B cell (primary cell): ENCODE results near the gene MAD1L1. TPM values are rescaled to one million over a fixed set of nuclear protein-coding genes. Genes with fewer than 3 reads are reported as not detected.
"Not testable (repeated sequence)": the region's sequence is repeated elsewhere in the genome, so short reads cannot be mapped to it uniquely, and the experiment has no call there.

Source experiments
- ATAC-seq: fragments of 200-7000 bp; cut with Tn5 transposase; one replicate; pipeline ENCODE4 v1.10.0; 2021; ENCODE audit warnings: low read depth, mild to moderate bottlenecking, moderate number of reproducible peaks, moderate library complexity
- CTCF ChIA-PET: fragments of 350-600 bp; sonication (Branson Sonifier 250); formaldehyde crosslinking; loops from one replicate; lab custom pipeline; 2021; ENCODE audit warnings: antibody characterized with exemption, inconsistent platforms; lab: Charles Lee
- POLR2A ChIA-PET: fragments of 350-600 bp; sonication (Branson Sonifier 250); formaldehyde crosslinking; loops from one replicate; lab custom pipeline; 2021; ENCODE audit warnings: antibody characterized with exemption; lab: Charles Lee
- DNase-seq: peaks from one replicate; pipeline ENCODE4 v3.0.0; 2013
- H2AFZ ChIP-seq: 2 replicates; pipeline ENCODE4 v1.6.1; 2012; ENCODE audit warnings: mild to moderate bottlenecking, low read depth, low read length; ENCODE audit not compliant: insufficient read depth, poor library complexity, severe bottlenecking
- H3K27ac ChIP-seq, 2 donors: 1 replicate in 1 of 2; 2 replicates in 1 of 2; pipeline ENCODE4 v1.5.1; 2012 to 2013; ENCODE audit warnings: low read length in 2 of 2, mild to moderate bottlenecking in 2 of 2, moderate library complexity in 1 of 2
- H3K27me3 ChIP-seq, 4 experiments: fragments of 200-600 bp in 1 of 4; sonication (generic) in 1 of 4; replicated peaks in 1 of 4; 1 replicate in 2 of 4; 2 replicates in 2 of 4; pipeline versions ENCODE4 v1.6.1 to v1.7.0; 2013 to 2016; ENCODE audit warnings: low read length in 3 of 4, mild to moderate bottlenecking in 2 of 4, mixed read lengths in 1 of 4, moderate library complexity in 1 of 4; ENCODE audit not compliant: insufficient read depth in 4 of 4, control insufficient read depth in 3 of 4; ENCODE audit errors: control extremely low read depth in 1 of 4
- H3K36me3 ChIP-seq, 2 experiments: replicated peaks in 1 of 2; 1 replicate in 1 of 2; 2 replicates in 1 of 2; pipeline versions ENCODE4 v1.6.1 to v1.7.1; 2013; ENCODE audit warnings: low read length in 1 of 2; ENCODE audit not compliant: insufficient read depth in 2 of 2, control insufficient read depth in 1 of 2; ENCODE audit errors: control extremely low read depth in 1 of 2, extremely low read depth in 1 of 2
- H3K4me1 ChIP-seq, 2 donors: fragments of 200-600 bp in 1 of 2; sonication (generic) in 1 of 2; 1 replicate in 1 of 2; 2 replicates in 1 of 2; pipeline versions ENCODE4 v1.5.1 to v1.6.1; 2013 to 2017; ENCODE audit warnings: low read length in 2 of 2; ENCODE audit not compliant: control insufficient read depth in 2 of 2, insufficient read depth in 2 of 2
- H3K4me2 ChIP-seq: replicated peaks from 2 replicates; pipeline ENCODE3; 2012; ENCODE audit warnings: mild to moderate bottlenecking, low read depth, low read length; ENCODE audit not compliant: poor library complexity, severe bottlenecking
- H3K4me3 ChIP-seq, 5 experiments: fragments of 200-600 bp in 1 of 5; sonication (generic) in 1 of 5; 1 replicate in 3 of 5; 2 replicates in 2 of 5; pipeline versions ENCODE4 v1.5.1 to v1.7.0; 2011 to 2016; ENCODE audit warnings: low read length in 4 of 5, mild to moderate bottlenecking in 4 of 5, low read depth in 2 of 5, control low read depth in 1 of 5, moderate library complexity in 1 of 5; ENCODE audit not compliant: insufficient read depth in 1 of 5; ENCODE audit errors: control extremely low read depth in 1 of 5, extremely low read depth in 1 of 5
- H3K79me2 ChIP-seq: fragments of 200-600 bp; sonication (generic); one replicate; pipeline ENCODE4 v1.6.0; 2016; ENCODE audit warnings: low read length; ENCODE audit not compliant: control insufficient read depth, insufficient read depth
- H3K9ac ChIP-seq: fragments of 200-600 bp; sonication (generic); 2 replicates; pipeline ENCODE4 v1.6.1; 2017; ENCODE audit warnings: mild to moderate bottlenecking, low read length, moderate library complexity
- H3K9me3 ChIP-seq, 3 donors: one replicate each; pipeline versions ENCODE4 v1.6.1 to v1.7.1; 2013; ENCODE audit warnings: low read length in 2 of 3; ENCODE audit not compliant: control insufficient read depth in 2 of 3, insufficient read depth in 1 of 3; ENCODE audit errors: control extremely low read depth in 1 of 3
- H4K20me1 ChIP-seq: 2 replicates; pipeline ENCODE4 v1.6.0; 2012; ENCODE audit warnings: mild to moderate bottlenecking, low read length; ENCODE audit not compliant: insufficient read depth, control insufficient read depth, poor library complexity, severe bottlenecking
- H3K27ac Mint-ChIP-seq: one replicate; pipeline ENCODE4 v1.8.0; 2021; ENCODE audit warnings: mixed read lengths
- H3K27me3 Mint-ChIP-seq: one replicate; pipeline ENCODE4 v1.8.0; 2021; ENCODE audit warnings: mixed read lengths
- H3K4me1 Mint-ChIP-seq: one replicate; pipeline ENCODE4 v1.8.0; 2021; ENCODE audit warnings: mixed read lengths
- H3K4me3 Mint-ChIP-seq: one replicate; pipeline ENCODE4 v1.8.0; 2021; ENCODE audit warnings: mixed read lengths
- H3K9me3 Mint-ChIP-seq: one replicate; pipeline ENCODE4 v1.8.0; 2022; ENCODE audit warnings: mixed read lengths; ENCODE audit not compliant: insufficient read depth
- EZH2 ChIP-seq: IDR thresholded peaks from 2 replicates; pipeline ENCODE4 v1.6.1; 2012; ENCODE audit warnings: borderline replicate concordance, low read depth, mild to moderate bottlenecking, moderate library complexity, low read length; ENCODE audit not compliant: insufficient read depth, poor library complexity, severe bottlenecking
- WGBS: methylation state at CpG from one replicate; pipeline ENCODE4 v1.1.5; 2013; ENCODE audit warnings: missing lambda C conversion rate; ENCODE audit not compliant: insufficient coverage; 5-methylcytosine and 5-hydroxymethylcytosine counted together
- intact Hi-C: fragments of 100-400 bp; cut with micrococcal nuclease; formaldehyde crosslinking; loops from one replicate; pipeline ENCODE4 v1.10.0; 2022
- polyA plus RNA-seq: library from polyadenylated mRNA; depleted of rRNA; stranded (reverse); fragments of >200 nt; gene quantifications from 2 replicates; pipeline ENCODE4 v1.2.3, GENCODE V29; 2012
- total RNA-seq, 2 donors: library from RNA; stranded (reverse); fragments of 120-200 nt in 1 of 2; gene quantifications; 1 replicate in 1 of 2; 2 replicates in 1 of 2; pipeline versions ENCODE4 v1.2.3 to v1.2.4, GENCODE V29; 2013 to 2022
- TF ChIP-seq, protein P1 (sequence below): fragments of 200-600 bp; IDR thresholded peaks from one replicate; pipeline ENCODE4 v1.8.0; 2022; ENCODE audit warnings: antibody characterized with exemption, mild to moderate bottlenecking

The MAD1L1 gene
- total and polyA plus RNA-seq, 2 donors (not counting 1 experiment from before 2014, with no cell fraction given), result 86.7 to 110 TPM

DNA sequence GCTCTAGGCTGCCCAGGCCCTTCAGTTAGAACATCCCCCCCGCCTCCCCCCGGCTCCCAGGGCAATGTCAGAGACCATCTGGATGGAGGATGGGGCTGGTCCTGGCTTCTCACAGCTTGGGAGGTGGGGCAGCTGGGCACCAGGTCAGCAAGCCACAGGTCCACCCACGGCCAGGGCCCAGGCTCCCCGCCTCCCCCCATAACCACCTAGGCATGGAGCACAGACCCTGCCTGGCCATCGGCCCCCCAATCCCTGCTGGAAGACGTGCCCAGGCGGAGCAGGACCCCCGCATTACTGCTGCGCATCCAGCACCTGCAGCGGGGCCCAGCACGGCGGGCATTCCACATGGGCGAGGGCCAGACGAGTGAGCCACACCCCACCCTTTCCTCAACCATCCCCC, 393.0 kb downstream of the MAD1L1 start:
- Histone ChIP-seq H3K4me3 (no peak overlapping the region), H2AFZ (no peak overlapping the region), H3K27me3 (no peaks in the 10 kb centered on the region), H3K9me3 (peaks cover 0 to 3% (median 0%) of the 10 kb centered on the region in 3 donors), H3K79me2 (no peaks in the 10 kb centered on the region), H3K27ac (no peak overlapping the region), H3K4me1 (peaks cover 10 to 11% of the 10 kb centered on the region in 2 donors), H4K20me1 (peaks cover 22% of the 10 kb centered on the region), H3K36me3 (peaks cover 0 to 2% of the 10 kb centered on the region in 2 experiments), H3K9ac (no peak overlapping the region), H3K4me2 (no peak overlapping the region)
- no peak overlapping the region for H3K4me3 Mint-ChIP-seq
- TF ChIP-seq, protein P1, sequence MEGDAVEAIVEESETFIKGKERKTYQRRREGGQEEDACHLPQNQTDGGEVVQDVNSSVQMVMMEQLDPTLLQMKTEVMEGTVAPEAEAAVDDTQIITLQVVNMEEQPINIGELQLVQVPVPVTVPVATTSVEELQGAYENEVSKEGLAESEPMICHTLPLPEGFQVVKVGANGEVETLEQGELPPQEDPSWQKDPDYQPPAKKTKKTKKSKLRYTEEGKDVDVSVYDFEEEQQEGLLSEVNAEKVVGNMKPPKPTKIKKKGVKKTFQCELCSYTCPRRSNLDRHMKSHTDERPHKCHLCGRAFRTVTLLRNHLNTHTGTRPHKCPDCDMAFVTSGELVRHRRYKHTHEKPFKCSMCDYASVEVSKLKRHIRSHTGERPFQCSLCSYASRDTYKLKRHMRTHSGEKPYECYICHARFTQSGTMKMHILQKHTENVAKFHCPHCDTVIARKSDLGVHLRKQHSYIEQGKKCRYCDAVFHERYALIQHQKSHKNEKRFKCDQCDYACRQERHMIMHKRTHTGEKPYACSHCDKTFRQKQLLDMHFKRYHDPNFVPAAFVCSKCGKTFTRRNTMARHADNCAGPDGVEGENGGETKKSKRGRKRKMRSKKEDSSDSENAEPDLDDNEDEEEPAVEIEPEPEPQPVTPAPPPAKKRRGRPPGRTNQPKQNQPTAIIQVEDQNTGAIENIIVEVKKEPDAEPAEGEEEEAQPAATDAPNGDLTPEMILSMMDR, result no peak
- TF ChIP-seq EZH2, result no peak
- peaks cover 10% of the 10 kb centered on the region for H3K4me1 Mint-ChIP-seq
- ChIA-PET POLR2A (no interaction called here), CTCF (no interaction called here)
- no peak for DNase-seq
- no peak for ATAC-seq
- H3K27ac Mint-ChIP-seq, result no peak overlapping the region
- 98% methylated on average over 14 of the region's 14 CpGs for WGBS
- intact Hi-C loops, result no loop called here
- H3K9me3 Mint-ChIP-seq, result peaks cover 4% of the 10 kb centered on the region
- H3K27me3 Mint-ChIP-seq, result no peaks in the 10 kb centered on the region

- DNase-seq, H3K27ac Mint-ChIP-seq, CTCF ChIA-PET: not testable (repeated sequence)
Measured at GRCh38 chr7:1838911-1839531, 393.7 kb downstream of the MAD1L1 start.

GRCh38 chr7:1838544-1838872, 394.2 kb downstream of the MAD1L1 start:
- ATAC-seq, H3K36me3 ChIP-seq, DNase-seq, H3K4me2 ChIP-seq, H3K9ac ChIP-seq, H3K27ac ChIP-seq, H3K79me2 ChIP-seq, H3K27me3 ChIP-seq, H3K27ac Mint-ChIP-seq, H3K4me3 Mint-ChIP-seq, H2AFZ ChIP-seq, H3K4me3 ChIP-seq, intact Hi-C loops, H3K4me1 ChIP-seq, POLR2A ChIA-PET, H3K4me1 Mint-ChIP-seq, H3K9me3 Mint-ChIP-seq, H3K27me3 Mint-ChIP-seq, H3K9me3 ChIP-seq, CTCF ChIA-PET: not testable (repeated sequence)
- WGBS, result 100% methylated on average over 7 of the region's 13 CpGs
- peaks cover 10% of the 10 kb centered on the region for H4K20me1 ChIP-seq

More at GRCh38 chr7:1838911-1839531, 393.7 kb downstream of the MAD1L1 start:
- H3K4me1 Mint-ChIP-seq, ATAC-seq, H3K4me3 ChIP-seq, H3K9ac ChIP-seq, H3K9me3 ChIP-seq, H3K9me3 Mint-ChIP-seq, H3K4me1 ChIP-seq, H2AFZ ChIP-seq, POLR2A ChIA-PET, H3K27me3 Mint-ChIP-seq, H3K36me3 ChIP-seq, H3K4me3 Mint-ChIP-seq, H3K27ac ChIP-seq, H3K79me2 ChIP-seq, H3K27me3 ChIP-seq, intact Hi-C loops, H3K4me2 ChIP-seq: not testable (repeated sequence)
- 96% methylated on average over 10 of the region's 21 CpGs for WGBS
- H4K20me1 ChIP-seq, result peaks cover 15% of the 10 kb centered on the region
